Fibroblast of lung (primary cell): Measurements from ENCODE around the gene CDH5.

Experiments
- CTCF ChIP-seq, 2 donors: IDR thresholded peaks in 1 of 2; conservative IDR thresholded peaks in 1 of 2; 1 replicate in 1 of 2; 2 replicates in 1 of 2; pipeline ENCODE4 v1.5.1; 2011 to 2012; ENCODE audit warnings: low read length in 2 of 2, control low read depth in 1 of 2, inconsistent platforms in 1 of 2, low read depth in 1 of 2, mild to moderate bottlenecking in 1 of 2
- EZH2 ChIP-seq: IDR thresholded peaks from 2 replicates; pipeline ENCODE4 v1.5.1; 2012; ENCODE audit warnings: low read length, control low read depth, mild to moderate bottlenecking; ENCODE audit errors: missing control alignments

GRCh38 chr16:66444049-66444481, 77.6 kb downstream of the CDH5 start:
- TF ChIP-seq CTCF (conservative IDR thresholded peaks at IDR 0.05 in 1 of 2, IDR thresholded peaks at IDR 0.05 in 1 of 2; ENCODE audit: low read depth in 1 of 2, low read length in 2 of 2) (no peak), EZH2 (no peak)
